Measurements from ENCODE around the gene LRRD1.

DNA sequence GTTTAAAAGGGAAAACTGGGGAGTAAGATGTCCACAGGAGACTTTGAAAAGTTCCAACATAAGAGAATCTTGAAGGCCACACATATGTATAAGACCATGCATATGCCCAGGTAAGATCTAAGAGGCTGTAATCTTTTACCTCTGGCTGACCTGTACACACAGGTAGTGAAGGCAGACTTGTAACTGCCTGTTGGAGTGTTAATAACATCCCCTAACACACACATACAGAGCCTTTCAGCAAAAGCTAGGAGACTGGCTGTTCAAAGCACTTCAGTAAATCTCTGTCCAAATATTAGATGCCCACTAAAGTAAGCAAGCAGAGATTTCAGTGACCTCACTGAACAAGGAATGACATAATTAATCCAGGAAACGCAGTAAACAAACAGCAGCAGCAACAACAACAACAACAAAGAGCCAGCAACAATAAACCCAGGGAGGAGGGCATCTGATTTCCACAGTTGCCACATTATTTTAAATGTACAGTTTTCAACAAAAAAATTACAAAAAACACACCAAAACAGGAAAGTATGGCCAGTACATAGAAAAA, 59.7 kb downstream of the LRRD1 start:
- TF ChIP-seq, protein P1, sequence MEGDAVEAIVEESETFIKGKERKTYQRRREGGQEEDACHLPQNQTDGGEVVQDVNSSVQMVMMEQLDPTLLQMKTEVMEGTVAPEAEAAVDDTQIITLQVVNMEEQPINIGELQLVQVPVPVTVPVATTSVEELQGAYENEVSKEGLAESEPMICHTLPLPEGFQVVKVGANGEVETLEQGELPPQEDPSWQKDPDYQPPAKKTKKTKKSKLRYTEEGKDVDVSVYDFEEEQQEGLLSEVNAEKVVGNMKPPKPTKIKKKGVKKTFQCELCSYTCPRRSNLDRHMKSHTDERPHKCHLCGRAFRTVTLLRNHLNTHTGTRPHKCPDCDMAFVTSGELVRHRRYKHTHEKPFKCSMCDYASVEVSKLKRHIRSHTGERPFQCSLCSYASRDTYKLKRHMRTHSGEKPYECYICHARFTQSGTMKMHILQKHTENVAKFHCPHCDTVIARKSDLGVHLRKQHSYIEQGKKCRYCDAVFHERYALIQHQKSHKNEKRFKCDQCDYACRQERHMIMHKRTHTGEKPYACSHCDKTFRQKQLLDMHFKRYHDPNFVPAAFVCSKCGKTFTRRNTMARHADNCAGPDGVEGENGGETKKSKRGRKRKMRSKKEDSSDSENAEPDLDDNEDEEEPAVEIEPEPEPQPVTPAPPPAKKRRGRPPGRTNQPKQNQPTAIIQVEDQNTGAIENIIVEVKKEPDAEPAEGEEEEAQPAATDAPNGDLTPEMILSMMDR (IDR thresholded peaks at IDR 0.05): no peak
- no peak for TF ChIP-seq POLR2A (IDR thresholded peaks at IDR 0.05)

Data from Peyer's patch (tissue), 4 donors.